K562 (cell line): Measurements from ENCODE around the gene ACSF2.
A peak's percentile ranks its signal among the peaks of the same experiment; 100 is the strongest.

Experiments
- BACH1 ChIP-seq: fragments of 200-800 bp; sonication (Bioruptor generic); IDR thresholded peaks from 2 replicates; pipeline ENCODE4 v1.6.1; 2016; ENCODE audit warnings: missing genetic modification characterization, missing compliant biosample characterization
- SP2 ChIP-seq: IDR thresholded peaks from 2 replicates; pipeline ENCODE4 v1.6.1; 2011; ENCODE audit warnings: mild to moderate bottlenecking, low read depth, low read length, moderate library complexity; ENCODE audit not compliant: poor library complexity, severe bottlenecking; ENCODE audit errors: extremely low read depth
- TF ChIP-seq, protein P1 (sequence below), 3 experiments: IDR thresholded peaks in 2 of 3; conservative IDR thresholded peaks in 1 of 3; 2 replicates each; pipeline ENCODE4 v1.5.1; 2011 to 2012; ENCODE audit warnings: low read length in 3 of 3, mild to moderate bottlenecking in 3 of 3, control low read depth in 2 of 3, improper control_type of control experiment in 1 of 3, inconsistent platforms in 1 of 3, low read depth in 1 of 3, mixed read lengths in 1 of 3, moderate library complexity in 1 of 3; ENCODE audit not compliant: insufficient read depth in 2 of 3

DNA sequence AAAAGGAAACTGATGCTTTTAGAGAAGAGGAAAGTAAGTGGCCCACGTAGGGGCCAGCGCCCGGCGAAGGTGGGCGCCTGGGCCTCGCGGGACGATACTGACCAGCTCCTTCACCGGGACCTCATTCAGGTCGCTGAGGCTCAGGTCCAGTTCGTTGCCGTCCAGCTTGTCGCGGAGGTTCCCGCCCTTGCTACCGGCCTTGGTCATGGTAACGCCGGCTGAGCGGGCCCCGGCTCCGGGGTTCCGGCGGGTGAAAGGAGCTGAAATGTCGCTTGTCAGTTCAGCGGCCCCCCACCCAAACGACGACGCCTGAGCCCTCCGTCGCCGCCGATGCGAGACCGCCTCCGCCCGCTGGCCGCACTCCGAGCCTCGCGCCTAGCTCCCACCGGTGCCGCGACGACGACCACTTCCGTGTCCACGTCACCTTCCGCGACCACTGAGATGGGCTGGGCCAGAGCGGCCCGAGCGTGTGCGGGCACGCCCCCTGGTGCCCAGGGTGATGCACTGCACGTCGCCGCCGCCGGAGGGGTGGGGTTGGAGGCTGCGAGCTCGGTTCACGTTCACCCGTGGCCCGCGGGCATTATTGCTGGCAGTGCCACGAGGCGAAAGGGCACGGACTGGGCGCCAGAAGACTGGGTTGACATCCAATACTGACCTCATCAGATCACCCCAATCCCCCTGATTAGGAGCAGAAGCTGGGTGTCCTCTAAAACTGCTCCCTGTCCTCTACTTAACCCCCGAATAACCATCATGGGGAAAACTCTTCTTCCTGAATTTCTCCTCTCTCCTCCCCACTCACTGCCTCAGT lies 28.7 kb upstream of the ACSF2 start, which contains the start of gene LRRC59:
- TF ChIP-seq SP2 = peak; percentile 99
- TF ChIP-seq, protein P1, sequence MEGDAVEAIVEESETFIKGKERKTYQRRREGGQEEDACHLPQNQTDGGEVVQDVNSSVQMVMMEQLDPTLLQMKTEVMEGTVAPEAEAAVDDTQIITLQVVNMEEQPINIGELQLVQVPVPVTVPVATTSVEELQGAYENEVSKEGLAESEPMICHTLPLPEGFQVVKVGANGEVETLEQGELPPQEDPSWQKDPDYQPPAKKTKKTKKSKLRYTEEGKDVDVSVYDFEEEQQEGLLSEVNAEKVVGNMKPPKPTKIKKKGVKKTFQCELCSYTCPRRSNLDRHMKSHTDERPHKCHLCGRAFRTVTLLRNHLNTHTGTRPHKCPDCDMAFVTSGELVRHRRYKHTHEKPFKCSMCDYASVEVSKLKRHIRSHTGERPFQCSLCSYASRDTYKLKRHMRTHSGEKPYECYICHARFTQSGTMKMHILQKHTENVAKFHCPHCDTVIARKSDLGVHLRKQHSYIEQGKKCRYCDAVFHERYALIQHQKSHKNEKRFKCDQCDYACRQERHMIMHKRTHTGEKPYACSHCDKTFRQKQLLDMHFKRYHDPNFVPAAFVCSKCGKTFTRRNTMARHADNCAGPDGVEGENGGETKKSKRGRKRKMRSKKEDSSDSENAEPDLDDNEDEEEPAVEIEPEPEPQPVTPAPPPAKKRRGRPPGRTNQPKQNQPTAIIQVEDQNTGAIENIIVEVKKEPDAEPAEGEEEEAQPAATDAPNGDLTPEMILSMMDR (IDR thresholded peaks at IDR 0.05 in 2 of 3, conservative IDR thresholded peaks at IDR 0.05 in 1 of 3; ENCODE audit: insufficient read depth in 2 of 3, low read depth in 1 of 3, low read length in 3 of 3) = peak; percentile 92 to 97 (median 95)
- TF ChIP-seq BACH1 (tag) = no peak
